ENCODE data around the gene KCNC3.

- TF ChIP-seq POLR2AphosphoS5 (IDR thresholded peaks at IDR 0.05): no peak
- TF ChIP-seq POLR2A (IDR thresholded peaks at IDR 0.05): no peak
- no peak for TF ChIP-seq CTCF (IDR thresholded peaks at IDR 0.05)
These were observed 10.0 kb downstream of the KCNC3 start for GRCh38 chr19:50319156-50319555.

Measured in transverse colon (tissue), 4 donors.